Spleen (tissue), 7 donors: Measurements from ENCODE around the gene ERC2.

ENCODE experiments used
- POLR2A ChIP-seq, 3 donors: fragments of 450-650 bp; IDR thresholded peaks; one replicate each; pipeline ENCODE4 v1.5.1; 2017; ENCODE audit warnings: antibody characterized with exemption in 3 of 3, mild to moderate bottlenecking in 1 of 3
- TF ChIP-seq, protein P1 (sequence below), 11 experiments: fragments of 200-600 bp in 7 of 11; fragments of 450-650 bp in 4 of 11; sonication (generic) in 4 of 11; IDR thresholded peaks in 8 of 11; conservative IDR thresholded peaks in 3 of 11; 1 replicate in 7 of 11; 2 replicates in 4 of 11; pipeline versions ENCODE4 v1.4.0 to v1.8.0; 2016 to 2021; ENCODE audit warnings: antibody characterized with exemption in 11 of 11, inconsistent platforms in 4 of 11, mild to moderate bottlenecking in 1 of 11
- donor health status: DM: no; HTN: no; CAD: no; lungs with moderate emphysema.
- donor health status: DM: no; HTN: no; CAD: no.
- donor health status: DM: no; HTN: no; CAD: no.

DNA sequence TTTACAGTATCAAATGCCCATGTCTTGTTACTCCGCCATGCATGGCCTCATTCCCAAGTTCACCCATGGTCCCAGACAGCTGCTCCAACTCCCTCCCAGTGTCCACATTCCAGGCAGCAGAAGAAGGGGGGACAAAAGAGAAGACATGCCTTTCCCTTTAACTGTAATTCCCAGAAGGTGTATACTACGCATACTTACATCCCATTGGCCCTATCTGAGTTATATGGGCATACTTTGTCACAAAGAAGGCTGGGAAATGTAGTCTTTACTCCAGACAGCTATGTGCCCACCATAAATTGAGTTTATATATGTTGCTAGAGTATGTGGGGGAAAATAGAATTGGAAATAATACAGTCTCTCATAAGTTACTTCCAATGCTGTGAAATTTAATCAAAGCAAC, 70.5 kb downstream of the ERC2 start:
- no peak for TF ChIP-seq POLR2A (IDR thresholded peaks at IDR 0.05)
- TF ChIP-seq, protein P1, sequence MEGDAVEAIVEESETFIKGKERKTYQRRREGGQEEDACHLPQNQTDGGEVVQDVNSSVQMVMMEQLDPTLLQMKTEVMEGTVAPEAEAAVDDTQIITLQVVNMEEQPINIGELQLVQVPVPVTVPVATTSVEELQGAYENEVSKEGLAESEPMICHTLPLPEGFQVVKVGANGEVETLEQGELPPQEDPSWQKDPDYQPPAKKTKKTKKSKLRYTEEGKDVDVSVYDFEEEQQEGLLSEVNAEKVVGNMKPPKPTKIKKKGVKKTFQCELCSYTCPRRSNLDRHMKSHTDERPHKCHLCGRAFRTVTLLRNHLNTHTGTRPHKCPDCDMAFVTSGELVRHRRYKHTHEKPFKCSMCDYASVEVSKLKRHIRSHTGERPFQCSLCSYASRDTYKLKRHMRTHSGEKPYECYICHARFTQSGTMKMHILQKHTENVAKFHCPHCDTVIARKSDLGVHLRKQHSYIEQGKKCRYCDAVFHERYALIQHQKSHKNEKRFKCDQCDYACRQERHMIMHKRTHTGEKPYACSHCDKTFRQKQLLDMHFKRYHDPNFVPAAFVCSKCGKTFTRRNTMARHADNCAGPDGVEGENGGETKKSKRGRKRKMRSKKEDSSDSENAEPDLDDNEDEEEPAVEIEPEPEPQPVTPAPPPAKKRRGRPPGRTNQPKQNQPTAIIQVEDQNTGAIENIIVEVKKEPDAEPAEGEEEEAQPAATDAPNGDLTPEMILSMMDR (IDR thresholded peaks at IDR 0.05 in 8 of 11, conservative IDR thresholded peaks at IDR 0.05 in 3 of 11) = no peak
